Transverse colon (tissue), 3 donors: Measurements from ENCODE around the gene PRND.

ENCODE experiments used
- POLR2A ChIP-seq: fragments of 450-650 bp; IDR thresholded peaks from one replicate; pipeline ENCODE4 v1.6.1; 2016; ENCODE audit warnings: antibody characterized with exemption, mild to moderate bottlenecking, moderate library complexity
- POLR2AphosphoS5 ChIP-seq, 3 donors: sonication (generic); formaldehyde crosslinking; IDR thresholded peaks; one replicate each; pipeline ENCODE4 v1.6.1; 2016; ENCODE audit warnings: antibody characterized with exemption in 3 of 3

GRCh38 chr20:4730780-4731179 lies 9.1 kb downstream of the PRND start:
- TF ChIP-seq POLR2AphosphoS5 (IDR thresholded peaks at IDR 0.05) (no peak), POLR2A (no peak)
